ENCODE measurements around the gene MAP1S.

GRCh38 chr19:17764348-17764747, 45.1 kb downstream of the MAP1S start:
- TF ChIP-seq CTCF (IDR thresholded peaks at IDR 0.05): no peak
- no peak for TF ChIP-seq POLR2A (IDR thresholded peaks at IDR 0.05)

Measured in thyroid gland (tissue), 4 donors.